VCaP (cell line): ENCODE measurements around the gene ZC3H4.

Source experiments
- H3K27ac ChIP-seq: fragments of 450-650 bp; 2 replicates; pipeline ENCODE4 v1.5.1; 2017
- TF ChIP-seq, protein P1 (sequence below): fragments of 450-650 bp; conservative IDR thresholded peaks from 2 replicates; pipeline ENCODE4 v1.5.1; 2017; ENCODE audit warnings: mild to moderate bottlenecking, moderate library complexity

Gene ZC3H4

GRCh38 chr19:47026156-47026555 lies 87.4 kb downstream of the ZC3H4 start:
- no peak overlapping the region for H3K27ac ChIP-seq
- TF ChIP-seq, protein P1, sequence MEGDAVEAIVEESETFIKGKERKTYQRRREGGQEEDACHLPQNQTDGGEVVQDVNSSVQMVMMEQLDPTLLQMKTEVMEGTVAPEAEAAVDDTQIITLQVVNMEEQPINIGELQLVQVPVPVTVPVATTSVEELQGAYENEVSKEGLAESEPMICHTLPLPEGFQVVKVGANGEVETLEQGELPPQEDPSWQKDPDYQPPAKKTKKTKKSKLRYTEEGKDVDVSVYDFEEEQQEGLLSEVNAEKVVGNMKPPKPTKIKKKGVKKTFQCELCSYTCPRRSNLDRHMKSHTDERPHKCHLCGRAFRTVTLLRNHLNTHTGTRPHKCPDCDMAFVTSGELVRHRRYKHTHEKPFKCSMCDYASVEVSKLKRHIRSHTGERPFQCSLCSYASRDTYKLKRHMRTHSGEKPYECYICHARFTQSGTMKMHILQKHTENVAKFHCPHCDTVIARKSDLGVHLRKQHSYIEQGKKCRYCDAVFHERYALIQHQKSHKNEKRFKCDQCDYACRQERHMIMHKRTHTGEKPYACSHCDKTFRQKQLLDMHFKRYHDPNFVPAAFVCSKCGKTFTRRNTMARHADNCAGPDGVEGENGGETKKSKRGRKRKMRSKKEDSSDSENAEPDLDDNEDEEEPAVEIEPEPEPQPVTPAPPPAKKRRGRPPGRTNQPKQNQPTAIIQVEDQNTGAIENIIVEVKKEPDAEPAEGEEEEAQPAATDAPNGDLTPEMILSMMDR = no peak

DNA sequence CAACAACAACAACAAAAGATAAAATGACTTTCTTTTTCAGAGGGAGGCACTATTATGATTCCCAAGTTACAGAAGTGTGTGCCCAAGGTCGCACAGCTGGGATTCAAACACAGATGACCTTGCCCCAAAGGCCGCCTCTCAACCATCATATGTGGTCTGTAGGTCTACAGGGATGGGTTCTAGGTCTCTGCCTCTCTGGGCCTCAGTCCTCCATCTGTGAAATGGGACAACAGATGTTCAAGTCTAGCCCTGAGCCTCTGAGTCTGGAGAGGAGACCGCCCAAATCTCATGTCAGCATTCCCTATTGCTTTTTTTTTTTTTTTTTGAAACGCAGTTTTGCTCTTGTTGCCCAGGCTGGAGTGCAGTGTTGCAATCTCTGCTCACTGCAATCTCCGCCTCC lies 89.1 kb downstream of the ZC3H4 start:
- TF ChIP-seq, protein P1 = no peak
- H3K27ac ChIP-seq = no peak overlapping the region

GRCh38 chr19:47023448-47023794 lies 90.2 kb downstream of the ZC3H4 start:
- no peak overlapping the region; the same call in 1 of the 2 replicates for H3K27ac ChIP-seq
- TF ChIP-seq, protein P1 = no peak

- TF ChIP-seq, protein P1 = no peak
- no peak overlapping the region; the same call in 1 of the 2 replicates for H3K27ac ChIP-seq
Observed at GRCh38 chr19:47022541-47023447, 90.8 kb downstream of the ZC3H4 start.

DNA sequence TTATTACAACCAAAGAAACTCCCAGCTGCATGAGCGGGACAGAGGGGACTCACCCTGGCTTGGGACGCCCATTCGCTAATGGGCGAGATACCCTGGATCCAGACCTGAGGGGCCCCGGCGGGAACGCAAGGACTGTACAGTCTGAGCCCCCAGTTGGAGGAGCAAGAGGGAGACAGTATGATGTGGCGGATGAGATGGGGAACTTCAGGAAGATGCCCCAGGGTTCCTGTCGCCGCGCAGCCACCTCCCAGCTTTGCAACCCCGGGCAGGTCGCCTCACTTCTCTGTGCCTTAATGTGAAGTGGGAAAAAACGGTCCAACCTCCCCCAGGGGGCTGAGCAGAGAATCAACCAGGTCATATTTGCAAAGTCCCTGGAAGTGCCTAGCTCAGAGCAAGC lies 91.4 kb downstream of the ZC3H4 start:
- H3K27ac ChIP-seq = no peak overlapping the region
- TF ChIP-seq, protein P1 = no peak

- TF ChIP-seq, protein P1 = no peak
- no peak overlapping the region for H3K27ac ChIP-seq
Observed at GRCh38 chr19:47021536-47022139, 91.9 kb downstream of the ZC3H4 start.

- peak overlapping the region; percentile 14; the same call in 1 of the 2 replicates for H3K27ac ChIP-seq
- TF ChIP-seq, protein P1 = no peak
Observed at GRCh38 chr19:47020992-47021496, 92.5 kb downstream of the ZC3H4 start.
